ENCODE data around the gene UBASH3B.

Gene UBASH3B

GRCh38 chr11:122700666-122701065, 45.1 kb downstream of the UBASH3B start:
- no peak for TF ChIP-seq CTCF (IDR thresholded peaks at IDR 0.05; ENCODE audit: extremely low read depth, insufficient read depth, missing control alignments)
- DNase-seq (ENCODE audit: low spot score) = no peak
- in situ Hi-C loops (cut with MboI; ENCODE audit: low pct_unique_long_range_greater_than_20kb, low sequenced_read_pairs, unreplicated experiment) = no loop called here

GRCh38 chr11:122701143-122701542, 45.6 kb downstream of the UBASH3B start:
- TF ChIP-seq CTCF (IDR thresholded peaks at IDR 0.05; ENCODE audit: extremely low read depth, insufficient read depth, missing control alignments) = no peak
- in situ Hi-C loops (cut with MboI; ENCODE audit: low pct_unique_long_range_greater_than_20kb, low sequenced_read_pairs, unreplicated experiment) = no loop called here

GRCh38 chr11:122703541-122704272, 48.2 kb downstream of the UBASH3B start:
- DNase-seq (ENCODE audit: low spot score) = no peak
- in situ Hi-C loops (cut with MboI; ENCODE audit: low pct_unique_long_range_greater_than_20kb, low sequenced_read_pairs, unreplicated experiment) = no loop called here
- no peak for TF ChIP-seq CTCF (IDR thresholded peaks at IDR 0.05; ENCODE audit: extremely low read depth, insufficient read depth, missing control alignments)

More at GRCh38 chr11:122701143-122701542, 45.6 kb downstream of the UBASH3B start:
- DNase-seq (ENCODE audit: low spot score) = no peak

- no peak for DNase-seq (ENCODE audit: low spot score)
- TF ChIP-seq CTCF (IDR thresholded peaks at IDR 0.05; ENCODE audit: extremely low read depth, insufficient read depth, missing control alignments) = no peak
- in situ Hi-C loops (cut with MboI; ENCODE audit: low pct_unique_long_range_greater_than_20kb, low sequenced_read_pairs, unreplicated experiment) = no loop called here
These were observed 49.9 kb downstream of the UBASH3B start for GRCh38 chr11:122705396-122705795.

- TF ChIP-seq CTCF (IDR thresholded peaks at IDR 0.05; ENCODE audit: extremely low read depth, insufficient read depth, missing control alignments) = no peak
- in situ Hi-C loops (cut with MboI; ENCODE audit: low pct_unique_long_range_greater_than_20kb, low sequenced_read_pairs, unreplicated experiment) = no loop called here
- no peak for DNase-seq (ENCODE audit: low spot score)
These were observed 51.0 kb downstream of the UBASH3B start for GRCh38 chr11:122706291-122707088.

GRCh38 chr11:122707111-122707510, 51.6 kb downstream of the UBASH3B start:
- DNase-seq (ENCODE audit: low spot score) = no peak
- in situ Hi-C loops (cut with MboI; ENCODE audit: low pct_unique_long_range_greater_than_20kb, low sequenced_read_pairs, unreplicated experiment) = no loop called here
- TF ChIP-seq CTCF (IDR thresholded peaks at IDR 0.05; ENCODE audit: extremely low read depth, insufficient read depth, missing control alignments) = no peak
